Measurements from ENCODE around the gene KCNJ14.

- TF ChIP-seq POLR2A (IDR thresholded peaks at IDR 0.05), result no peak
- TF ChIP-seq CTCF (IDR thresholded peaks at IDR 0.05 in 4 of 5, conservative IDR thresholded peaks at IDR 0.05 in 1 of 5), result no peak
These were observed 36.4 kb downstream of the KCNJ14 start for GRCh38 chr19:48491793-48492123.
